Measurements from ENCODE around the gene ALK.

GRCh38 chr2:29489568-29489967 lies 431.8 kb downstream of the ALK start:
- TF ChIP-seq POLR2A (IDR thresholded peaks at IDR 0.05): no peak
- TF ChIP-seq CTCF (IDR thresholded peaks at IDR 0.05): no peak
